ENCODE measurements around the gene NCK2. TPM values are rescaled to one million over a fixed set of nuclear protein-coding genes. Genes with fewer than 3 reads are reported as not detected.

The NCK2 gene
- total and polyA plus RNA-seq, 2 of the 13 experiments (the other 11 are each of a cell fraction or from before 2014, with no cell fraction given), result 14.8 to 23.5 TPM

DNA sequence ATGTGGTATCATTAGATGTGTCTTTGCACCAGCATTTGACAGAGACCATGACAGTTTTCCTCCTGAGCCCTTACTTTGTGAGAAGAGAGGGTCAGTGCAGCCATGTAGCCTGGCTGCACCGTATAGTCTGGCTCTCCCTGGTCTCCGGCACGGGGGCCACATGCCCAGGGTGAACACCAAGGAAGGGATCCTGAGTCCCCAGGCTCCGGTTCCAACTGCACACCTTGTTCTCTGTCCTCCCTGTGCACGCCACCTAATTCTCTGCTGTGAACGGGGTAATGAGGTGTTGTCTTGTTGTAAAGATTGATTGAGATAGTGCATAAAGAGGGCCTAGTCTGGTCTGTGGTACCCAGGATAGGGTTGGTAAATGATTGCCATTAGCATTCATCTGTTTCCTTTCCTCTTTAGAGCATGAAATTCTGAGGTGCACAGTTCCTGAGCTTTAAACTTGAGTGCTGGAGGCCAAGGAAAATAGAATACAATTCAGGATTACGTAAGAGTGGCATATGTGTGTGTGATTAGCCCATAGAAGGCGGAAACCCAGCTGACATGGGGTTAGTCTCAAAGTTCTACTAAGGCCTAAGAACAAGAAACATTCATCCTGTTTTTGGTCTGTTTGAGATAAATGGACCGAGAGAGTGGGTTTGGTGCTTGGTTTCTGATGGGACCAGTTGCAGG lies 55.5 kb downstream of the NCK2 start (continued):
- TF ChIP-seq, protein P1, sequence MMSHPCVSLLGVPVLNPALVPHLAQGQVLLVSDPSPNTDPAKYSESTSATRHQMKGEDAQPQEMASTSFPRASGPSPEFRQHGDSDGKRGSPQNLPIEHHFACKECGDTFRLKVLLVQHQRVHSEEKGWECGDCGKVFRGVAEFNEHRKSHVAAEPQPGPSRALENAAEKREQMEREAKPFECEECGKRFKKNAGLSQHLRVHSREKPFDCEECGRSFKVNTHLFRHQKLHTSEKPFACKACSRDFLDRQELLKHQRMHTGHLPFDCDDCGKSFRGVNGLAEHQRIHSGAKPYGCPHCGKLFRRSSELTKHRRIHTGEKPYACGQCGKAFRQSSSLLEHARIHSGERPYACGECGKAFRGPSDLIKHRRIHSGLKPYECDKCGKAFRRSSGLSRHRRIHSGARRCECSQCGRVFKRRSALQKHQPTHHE (CRISPR knock-in tag; IDR thresholded peaks at IDR 0.05; ENCODE audit: borderline replicate concordance), result no peak
- TF ChIP-seq NCOA2 (CRISPR knock-in tag; IDR thresholded peaks at IDR 0.05) (no peak), AGO1 (IDR thresholded peaks at IDR 0.05; ENCODE audit: low read depth, low read length, poor library complexity, severe bottlenecking) (no peak), ESRRA (CRISPR knock-in tag; IDR thresholded peaks at IDR 0.05; ENCODE audit: low read depth) (no peak), THAP11 (CRISPR knock-in tag; IDR thresholded peaks at IDR 0.05) (0 out of 2 replicates have a peak, but pooled peaks have one; percentile 17), CEBPB (IDR thresholded peaks at IDR 0.05; ENCODE audit: borderline replicate concordance, low read depth, low read length) (peak; percentile 96), ELF3 (CRISPR knock-in tag; IDR thresholded peaks at IDR 0.05) (peak; percentile 25; the same call in 1 of the 2 replicates), CHD2 (IDR thresholded peaks at IDR 0.05; ENCODE audit: low read depth, low read length) (no peak), ZFP90 (CRISPR knock-in tag; IDR thresholded peaks at IDR 0.05; ENCODE audit: borderline replicate concordance) (0 out of 2 replicates have a peak, but pooled peaks have one; percentile 14), U2AF1 (optimal IDR thresholded peaks at IDR 0.05; ENCODE audit: low read depth, low read length) (no peak), EP300 (IDR thresholded peaks at IDR 0.05; ENCODE audit: low read depth in 2 of 2, low read length in 2 of 2) (peak in 1 of 2 experiments; percentile 27; a peak in 1 of 4 replicates), EP300 (CRISPR knock-in tag; IDR thresholded peaks at IDR 0.05; ENCODE audit: borderline replicate concordance) (0 out of 2 replicates have a peak, but pooled peaks have one; percentile 10), SOX13 (IDR thresholded peaks at IDR 0.05) (peak; percentile 31; the same call in 1 of the 2 replicates), SOX13 (CRISPR knock-in tag; conservative IDR thresholded peaks at IDR 0.05 in 1 of 2, IDR thresholded peaks at IDR 0.05 in 1 of 2) (peak in 1 of 2 experiments; percentile 65; a peak in 2 of 4 replicates)
- TF ChIP-seq, protein P2, sequence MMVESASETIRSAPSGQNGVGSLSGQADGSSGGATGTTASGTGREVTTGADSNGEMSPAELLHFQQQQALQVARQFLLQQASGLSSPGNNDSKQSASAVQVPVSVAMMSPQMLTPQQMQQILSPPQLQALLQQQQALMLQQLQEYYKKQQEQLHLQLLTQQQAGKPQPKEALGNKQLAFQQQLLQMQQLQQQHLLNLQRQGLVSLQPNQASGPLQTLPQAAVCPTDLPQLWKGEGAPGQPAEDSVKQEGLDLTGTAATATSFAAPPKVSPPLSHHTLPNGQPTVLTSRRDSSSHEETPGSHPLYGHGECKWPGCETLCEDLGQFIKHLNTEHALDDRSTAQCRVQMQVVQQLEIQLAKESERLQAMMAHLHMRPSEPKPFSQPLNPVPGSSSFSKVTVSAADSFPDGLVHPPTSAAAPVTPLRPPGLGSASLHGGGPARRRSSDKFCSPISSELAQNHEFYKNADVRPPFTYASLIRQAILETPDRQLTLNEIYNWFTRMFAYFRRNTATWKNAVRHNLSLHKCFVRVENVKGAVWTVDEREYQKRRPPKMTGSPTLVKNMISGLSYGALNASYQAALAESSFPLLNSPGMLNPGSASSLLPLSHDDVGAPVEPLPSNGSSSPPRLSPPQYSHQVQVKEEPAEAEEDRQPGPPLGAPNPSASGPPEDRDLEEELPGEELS (CRISPR knock-in tag; IDR thresholded peaks at IDR 0.05), result 0 out of 2 replicates have a peak, but pooled peaks have one; percentile 27
- TF ChIP-seq, protein P3, sequence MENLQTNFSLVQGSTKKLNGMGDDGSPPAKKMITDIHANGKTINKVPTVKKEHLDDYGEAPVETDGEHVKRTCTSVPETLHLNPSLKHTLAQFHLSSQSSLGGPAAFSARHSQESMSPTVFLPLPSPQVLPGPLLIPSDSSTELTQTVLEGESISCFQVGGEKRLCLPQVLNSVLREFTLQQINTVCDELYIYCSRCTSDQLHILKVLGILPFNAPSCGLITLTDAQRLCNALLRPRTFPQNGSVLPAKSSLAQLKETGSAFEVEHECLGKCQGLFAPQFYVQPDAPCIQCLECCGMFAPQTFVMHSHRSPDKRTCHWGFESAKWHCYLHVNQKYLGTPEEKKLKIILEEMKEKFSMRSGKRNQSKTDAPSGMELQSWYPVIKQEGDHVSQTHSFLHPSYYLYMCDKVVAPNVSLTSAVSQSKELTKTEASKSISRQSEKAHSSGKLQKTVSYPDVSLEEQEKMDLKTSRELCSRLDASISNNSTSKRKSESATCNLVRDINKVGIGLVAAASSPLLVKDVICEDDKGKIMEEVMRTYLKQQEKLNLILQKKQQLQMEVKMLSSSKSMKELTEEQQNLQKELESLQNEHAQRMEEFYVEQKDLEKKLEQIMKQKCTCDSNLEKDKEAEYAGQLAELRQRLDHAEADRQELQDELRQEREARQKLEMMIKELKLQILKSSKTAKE (CRISPR knock-in tag; IDR thresholded peaks at IDR 0.05; ENCODE audit: borderline replicate concordance), result no peak
- TF ChIP-seq, protein P4, sequence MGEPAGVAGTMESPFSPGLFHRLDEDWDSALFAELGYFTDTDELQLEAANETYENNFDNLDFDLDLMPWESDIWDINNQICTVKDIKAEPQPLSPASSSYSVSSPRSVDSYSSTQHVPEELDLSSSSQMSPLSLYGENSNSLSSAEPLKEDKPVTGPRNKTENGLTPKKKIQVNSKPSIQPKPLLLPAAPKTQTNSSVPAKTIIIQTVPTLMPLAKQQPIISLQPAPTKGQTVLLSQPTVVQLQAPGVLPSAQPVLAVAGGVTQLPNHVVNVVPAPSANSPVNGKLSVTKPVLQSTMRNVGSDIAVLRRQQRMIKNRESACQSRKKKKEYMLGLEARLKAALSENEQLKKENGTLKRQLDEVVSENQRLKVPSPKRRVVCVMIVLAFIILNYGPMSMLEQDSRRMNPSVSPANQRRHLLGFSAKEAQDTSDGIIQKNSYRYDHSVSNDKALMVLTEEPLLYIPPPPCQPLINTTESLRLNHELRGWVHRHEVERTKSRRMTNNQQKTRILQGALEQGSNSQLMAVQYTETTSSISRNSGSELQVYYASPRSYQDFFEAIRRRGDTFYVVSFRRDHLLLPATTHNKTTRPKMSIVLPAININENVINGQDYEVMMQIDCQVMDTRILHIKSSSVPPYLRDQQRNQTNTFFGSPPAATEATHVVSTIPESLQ (CRISPR knock-in tag; conservative IDR thresholded peaks at IDR 0.05), result no peak
- TF ChIP-seq, protein P5, sequence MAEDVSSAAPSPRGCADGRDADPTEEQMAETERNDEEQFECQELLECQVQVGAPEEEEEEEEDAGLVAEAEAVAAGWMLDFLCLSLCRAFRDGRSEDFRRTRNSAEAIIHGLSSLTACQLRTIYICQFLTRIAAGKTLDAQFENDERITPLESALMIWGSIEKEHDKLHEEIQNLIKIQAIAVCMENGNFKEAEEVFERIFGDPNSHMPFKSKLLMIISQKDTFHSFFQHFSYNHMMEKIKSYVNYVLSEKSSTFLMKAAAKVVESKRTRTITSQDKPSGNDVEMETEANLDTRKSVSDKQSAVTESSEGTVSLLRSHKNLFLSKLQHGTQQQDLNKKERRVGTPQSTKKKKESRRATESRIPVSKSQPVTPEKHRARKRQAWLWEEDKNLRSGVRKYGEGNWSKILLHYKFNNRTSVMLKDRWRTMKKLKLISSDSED (CRISPR knock-in tag; IDR thresholded peaks at IDR 0.05), result no peak

All from HepG2 (cell line).